HG02798 (cell line): ENCODE data around the gene HORMAD1.
"Not testable (repeated sequence)": the region's sequence is repeated elsewhere in the genome, so short reads cannot be mapped to it uniquely, and the experiment has no call there.

Experiments used
- ATAC-seq: cut with Tn5 transposase; IDR thresholded peaks from one replicate; pipeline ENCODE4 v1.9.1; 2021; ENCODE audit warnings: mild to moderate bottlenecking; ENCODE audit not compliant: unreplicated experiment, poor library complexity

HORMAD1 gene

GRCh38 chr1:150703427-150703826 lies 17.3 kb downstream of the HORMAD1 start:
- no peak for ATAC-seq

DNA sequence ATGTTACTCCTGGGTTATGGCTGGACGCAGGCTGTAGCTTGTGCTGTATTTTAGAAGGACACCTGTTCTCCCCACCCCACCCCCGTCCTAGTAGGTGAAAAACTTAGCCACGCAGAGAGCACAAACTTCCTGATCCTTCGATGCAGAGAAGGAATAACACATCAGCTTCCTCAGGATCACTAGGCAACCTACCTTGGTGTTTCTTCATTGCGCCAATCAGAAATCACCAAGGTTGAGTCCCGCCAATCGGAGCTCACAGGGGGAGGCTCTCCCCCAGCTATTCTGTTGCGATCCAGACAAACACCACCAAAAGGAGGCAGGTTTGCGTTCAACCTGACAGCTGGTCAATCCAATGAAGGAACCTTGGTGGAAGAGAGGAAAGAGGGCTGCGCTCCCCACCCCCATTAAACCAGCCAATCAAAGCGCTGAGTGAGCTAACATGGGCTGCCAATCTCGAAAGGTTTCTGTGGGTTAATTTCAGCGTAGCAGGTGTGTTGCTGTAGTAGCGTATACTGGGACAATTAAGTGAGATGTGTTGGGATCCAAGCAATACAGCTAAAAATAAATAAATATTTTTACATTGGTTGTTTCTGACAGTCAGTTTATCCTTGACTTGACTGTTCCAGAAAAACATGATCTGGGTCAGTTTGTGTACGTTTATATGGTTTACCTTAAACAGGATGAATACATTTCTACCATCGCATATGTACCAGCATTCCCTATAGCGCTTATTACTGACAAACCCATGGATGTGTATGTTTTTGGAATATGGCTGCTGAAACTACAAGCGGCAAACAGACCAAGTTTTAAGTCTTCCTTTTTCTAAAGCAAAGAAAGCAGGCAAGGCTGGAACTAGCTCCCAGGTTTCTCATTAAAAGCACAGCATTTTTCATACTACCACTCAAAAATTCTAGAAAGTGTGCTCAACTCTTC lies 23.4 kb downstream of the HORMAD1 start, which contains the start of gene GOLPH3L:
TSS of gene GOLPH3L (minus strand) at position 160 of the 933 bp plus-strand sequence. CDS start 2,316 bp downstream, outside the sequence.
- ATAC-seq, result peak; percentile 100

GRCh38 chr1:150696590-150696989 lies 24.1 kb downstream of the HORMAD1 start:
- ATAC-seq, result no peak

GRCh38 chr1:150696162-150696561 lies 24.5 kb downstream of the HORMAD1 start:
- ATAC-seq, result no peak

- no peak for ATAC-seq
Observed at GRCh38 chr1:150695561-150695960, 25.1 kb downstream of the HORMAD1 start.

DNA sequence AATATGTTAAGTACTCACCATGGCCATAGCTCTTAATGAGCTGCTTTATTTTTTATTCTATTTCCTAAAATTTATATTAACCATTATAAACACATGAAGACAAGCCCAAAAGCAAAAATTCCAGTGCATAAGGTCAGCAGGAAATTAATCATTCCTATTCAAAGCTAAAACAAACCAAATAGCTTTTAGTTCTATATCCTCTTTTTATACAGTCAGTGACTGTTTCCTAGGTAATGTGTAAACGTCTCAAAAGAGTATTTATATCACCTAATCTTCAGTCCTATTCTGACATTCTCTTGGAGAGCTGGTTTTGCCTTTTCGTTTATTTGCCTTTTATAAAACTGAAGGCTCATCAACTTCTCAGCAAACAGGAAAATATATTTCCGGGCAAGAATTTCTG lies 28.0 kb downstream of the HORMAD1 start:
- no peak for ATAC-seq

DNA sequence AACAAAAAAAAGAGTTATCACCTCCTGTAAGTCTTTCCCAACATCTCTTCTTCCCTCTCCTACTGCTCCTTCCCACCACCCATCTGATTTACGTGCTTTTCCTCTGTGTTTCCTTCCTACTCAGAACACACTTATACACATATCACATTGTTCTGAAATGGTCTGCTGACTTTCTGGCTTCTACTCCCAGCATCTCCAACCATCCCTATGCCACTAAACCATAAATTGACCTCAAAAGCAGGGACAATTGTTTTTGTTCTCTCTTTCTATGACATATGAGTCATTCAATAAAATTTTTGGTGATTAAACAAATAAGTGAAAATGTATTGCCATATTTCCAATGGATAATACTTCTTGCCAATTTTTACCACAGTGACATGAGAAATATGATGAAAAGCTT lies 31.9 kb downstream of the HORMAD1 start:
- ATAC-seq, result no peak

DNA sequence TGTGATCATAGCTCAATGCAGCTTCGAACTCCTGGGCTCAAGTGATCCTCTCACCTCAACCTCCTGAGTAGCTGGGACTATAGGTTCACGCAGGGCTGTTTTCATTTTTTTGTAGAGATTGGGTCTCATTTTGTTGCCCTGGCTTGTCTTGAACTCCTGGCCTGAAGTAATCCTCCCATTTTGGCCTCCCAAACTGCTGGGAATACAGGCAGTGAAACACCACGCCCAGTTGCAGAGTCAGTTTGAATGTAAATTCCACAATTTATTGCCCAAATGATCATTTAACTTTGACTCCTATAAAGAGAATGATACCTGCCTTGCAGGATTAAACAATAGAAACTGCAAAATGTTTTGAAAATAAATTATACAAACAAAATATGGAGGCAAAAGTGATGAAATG lies 34.4 kb downstream of the HORMAD1 start:
- ATAC-seq, result no peak

DNA sequence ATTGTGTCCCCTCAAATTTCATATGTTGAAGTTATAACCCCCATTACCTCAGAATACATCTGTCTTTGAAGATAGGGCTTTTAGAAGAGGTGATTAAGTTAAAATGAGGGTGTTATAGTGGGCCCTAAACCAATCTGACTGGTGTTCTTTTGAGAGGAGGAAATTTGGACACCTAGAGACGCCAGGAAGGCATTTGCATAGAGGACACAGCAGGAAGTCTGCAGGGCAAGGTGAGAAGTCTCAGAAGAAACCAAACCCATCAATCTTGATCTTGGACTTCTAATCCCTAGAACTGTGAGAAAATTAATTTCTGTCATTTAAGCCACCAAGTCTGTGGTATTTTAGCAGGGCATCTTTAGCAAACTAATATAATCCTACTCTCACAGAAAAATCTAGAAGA lies 36.8 kb downstream of the HORMAD1 start:
- ATAC-seq, result no peak

DNA sequence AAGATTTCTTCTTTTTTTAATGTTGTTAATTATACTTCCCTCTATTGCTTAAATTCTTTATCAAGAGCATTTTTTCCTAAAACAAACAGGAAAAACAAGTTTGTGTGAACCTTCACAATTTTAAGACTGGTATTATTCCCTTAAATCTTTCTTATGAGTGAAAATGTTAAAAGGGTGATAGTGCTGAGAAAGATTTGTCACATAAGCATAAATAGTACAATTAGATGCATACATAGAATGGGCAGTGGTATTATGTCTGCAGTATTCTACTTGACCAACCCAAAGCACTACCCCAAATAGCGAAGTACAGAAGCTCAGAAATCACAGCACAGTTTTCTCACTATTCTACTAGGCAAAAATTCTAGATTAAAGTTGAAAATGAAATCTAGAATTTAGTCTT lies 41.7 kb downstream of the HORMAD1 start:
- ATAC-seq, result no peak

GRCh38 chr1:150674881-150675280 lies 45.8 kb downstream of the HORMAD1 start:
- ATAC-seq, result no peak

GRCh38 chr1:150663321-150663720 lies 57.4 kb downstream of the HORMAD1 start:
- no peak for ATAC-seq

GRCh38 chr1:150662811-150663210 lies 57.9 kb downstream of the HORMAD1 start:
- ATAC-seq, result no peak

DNA sequence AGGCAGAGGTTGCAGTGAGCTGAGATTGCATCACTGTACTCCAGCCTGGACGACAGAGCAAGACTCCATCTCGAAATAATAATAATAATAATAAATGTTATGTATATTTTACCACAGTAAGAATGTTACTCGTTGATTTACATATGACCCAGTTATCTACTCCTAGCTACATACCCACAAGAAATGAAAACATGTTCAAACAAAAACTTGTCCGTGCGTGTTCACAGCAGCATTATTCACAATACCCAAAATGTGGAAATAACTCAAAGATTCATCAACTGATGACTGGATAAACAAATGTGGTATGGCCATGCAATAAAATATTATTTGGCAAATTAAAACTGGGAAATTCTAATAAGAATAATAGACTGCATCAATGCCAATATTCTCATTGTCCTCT lies 59.5 kb downstream of the HORMAD1 start:
- ATAC-seq, result no peak

GRCh38 chr1:150660584-150660983 lies 60.1 kb downstream of the HORMAD1 start:
- no peak for ATAC-seq

GRCh38 chr1:150657064-150657463 lies 63.6 kb downstream of the HORMAD1 start:
- not testable (repeated sequence) for ATAC-seq

- ATAC-seq, result not testable (repeated sequence)
Observed at GRCh38 chr1:150654635-150655034, 66.1 kb downstream of the HORMAD1 start.

GRCh38 chr1:150650193-150650592 lies 70.5 kb downstream of the HORMAD1 start:
- ATAC-seq, result no peak

DNA sequence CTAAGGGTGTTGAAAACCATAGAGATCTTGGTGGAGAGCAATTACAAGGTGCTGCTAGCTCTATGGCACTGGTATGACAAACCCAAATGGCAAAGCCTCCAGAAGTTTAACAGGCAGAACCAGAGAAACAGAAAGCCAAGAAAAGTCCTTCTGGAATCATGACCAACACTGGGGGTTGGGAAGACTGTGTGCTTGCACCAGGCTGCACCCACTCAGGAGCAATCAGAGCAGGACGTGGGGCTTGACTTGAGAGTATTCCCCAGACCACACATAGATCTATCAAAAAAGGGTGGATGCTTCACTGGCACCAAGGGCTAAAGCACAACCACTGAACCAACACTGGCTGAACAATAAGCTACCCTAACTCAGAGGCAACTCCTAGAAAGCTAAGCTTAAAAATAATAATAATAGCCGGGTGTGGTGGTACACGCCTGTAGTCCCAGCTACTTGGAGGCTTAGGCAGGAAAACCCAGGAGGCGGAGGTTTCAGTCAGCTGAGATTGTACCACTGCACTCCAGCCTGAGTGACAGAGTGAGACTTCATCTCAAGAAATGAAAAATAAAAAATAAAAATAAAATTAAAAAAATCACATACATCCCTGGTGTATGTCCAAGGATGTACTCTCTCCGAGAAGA lies 71.1 kb downstream of the HORMAD1 start:
- ATAC-seq, result no peak
